ENCODE data around the gene NOL4L. TPM values are rescaled to one million over a fixed set of nuclear protein-coding genes. Genes with fewer than 3 reads are reported as not detected.

Gene NOL4L
- total and polyA plus RNA-seq, 2 experiments from 2014 or later, result 38.8 to 39.2 TPM

DNA sequence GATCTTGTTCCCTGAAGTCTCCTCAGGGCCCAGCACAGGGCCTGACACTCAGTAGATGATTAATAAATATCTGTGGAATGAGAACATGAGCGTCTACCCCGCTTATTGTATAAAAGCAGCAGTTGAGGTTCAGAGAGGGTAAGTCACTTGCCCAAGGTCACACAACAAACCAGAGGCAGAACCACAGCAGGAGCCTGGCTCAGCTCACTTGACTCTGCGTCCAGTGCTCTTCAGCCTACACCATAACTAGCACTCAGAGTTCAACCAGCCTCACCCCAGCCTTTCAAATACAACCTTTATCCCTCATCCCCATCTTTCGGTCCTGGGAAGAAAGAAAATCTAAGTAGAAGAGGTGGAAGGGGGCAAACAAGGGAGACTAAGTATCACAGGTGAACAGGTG, 24.9 kb upstream of the NOL4L start:
- Mint-ChIP-seq H3K4me1 (peaks cover 12% of the 10 kb centered on the region), H3K4me3 (no peak overlapping the region), H3K27ac (no peak overlapping the region), H3K36me3 (ENCODE audit: low read depth) (no peaks in the 10 kb centered on the region), H3K27me3 (ENCODE audit: insufficient read depth, low read depth, poor library complexity) (peaks cover 11% of the 10 kb centered on the region), H3K9me3 (no peaks in the 10 kb centered on the region; the same call in 2 of the 3 replicates)
- no peak overlapping the region for H2AFZ ChIP-seq
- H3K4me1 ChIP-seq (ENCODE audit: insufficient read depth), result peaks cover 22% of the 10 kb centered on the region
- no peak for ATAC-seq
- H3K4me2 ChIP-seq, result no peak overlapping the region
- no peaks in the 10 kb centered on the region for H4K20me1 ChIP-seq (replicated peaks; ENCODE audit: insufficient read depth)
- peaks cover 14% of the 10 kb centered on the region; the same call in 1 of the 2 replicates for H3F3A ChIP-seq (replicated peaks; ENCODE audit: low read depth)
- H3K27ac ChIP-seq (ENCODE audit: low read depth), result no peak overlapping the region
- no peak overlapping the region for H3K4me3 ChIP-seq
- DNase-seq (ENCODE audit: low spot score), result no peak
- H3K79me2 ChIP-seq (replicated peaks; ENCODE audit: insufficient read depth), result no peaks in the 10 kb centered on the region
- H3K36me3 ChIP-seq (ENCODE audit: insufficient read depth), result no peaks in the 10 kb centered on the region
- no peaks in the 10 kb centered on the region for H3K27me3 ChIP-seq (ENCODE audit: insufficient read depth)
- H3K9me2 ChIP-seq (ENCODE audit: insufficient read depth), result peaks cover 11% of the 10 kb centered on the region
- TF ChIP-seq CTCF (conservative IDR thresholded peaks at IDR 0.05; ENCODE audit: low read depth in 2 of 2) (no peak), POLR2AphosphoS5 (IDR thresholded peaks at IDR 0.05; ENCODE audit: low read depth) (no peak), EZH2phosphoT487 (IDR thresholded peaks at IDR 0.05; ENCODE audit: unreplicated experiment) (no peak), EZH2 (IDR thresholded peaks at IDR 0.05; ENCODE audit: low read depth, unreplicated experiment) (no peak), CREB1 (CRISPR knock-in tag; IDR thresholded peaks at IDR 0.05; ENCODE audit: low read depth) (no peak)

GRCh38 chr20:32609111-32609773, 24.1 kb upstream of the NOL4L start:
- H3K4me3 ChIP-seq, result no peak overlapping the region
- Mint-ChIP-seq H3K27me3 (ENCODE audit: insufficient read depth, low read depth, poor library complexity) (peaks cover 8% of the 10 kb centered on the region), H3K27ac (no peak overlapping the region), H3K4me3 (no peak overlapping the region), H3K36me3 (ENCODE audit: low read depth) (no peaks in the 10 kb centered on the region), H3K9me3 (no peaks in the 10 kb centered on the region; the same call in 2 of the 3 replicates), H3K4me1 (peaks cover 15% of the 10 kb centered on the region)
- no peaks in the 10 kb centered on the region for H3K27me3 ChIP-seq (ENCODE audit: insufficient read depth)
- ATAC-seq (no peak), DNase-seq (ENCODE audit: low spot score) (no peak)
- H4K20me1 ChIP-seq (replicated peaks; ENCODE audit: insufficient read depth), result no peaks in the 10 kb centered on the region
- H3K4me2 ChIP-seq, result no peak overlapping the region
- H3K27ac ChIP-seq (ENCODE audit: low read depth), result no peak overlapping the region
- H3K36me3 ChIP-seq (ENCODE audit: insufficient read depth), result no peaks in the 10 kb centered on the region
- peaks cover 14% of the 10 kb centered on the region; the same call in 1 of the 2 replicates for H3F3A ChIP-seq (replicated peaks; ENCODE audit: low read depth)
- peaks cover 11% of the 10 kb centered on the region for H3K9me2 ChIP-seq (ENCODE audit: insufficient read depth)
- H3K79me2 ChIP-seq (replicated peaks; ENCODE audit: insufficient read depth), result no peaks in the 10 kb centered on the region
- no peak overlapping the region for H2AFZ ChIP-seq
- peaks cover 22% of the 10 kb centered on the region for H3K4me1 ChIP-seq (ENCODE audit: insufficient read depth)
- TF ChIP-seq REST (IDR thresholded peaks at IDR 0.05; ENCODE audit: unreplicated experiment) (no peak), STAT1 (IDR thresholded peaks at IDR 0.05; ENCODE audit: unreplicated experiment) (no peak), ZNF114 (CRISPR knock-in tag; IDR thresholded peaks at IDR 0.05) (no peak), ZNF462 (CRISPR knock-in tag; IDR thresholded peaks at IDR 0.05) (no peak), EZH2 (IDR thresholded peaks at IDR 0.05; ENCODE audit: low read depth, unreplicated experiment) (no peak)

All from GM23338 (cell line).